T1000 (cell line): ENCODE measurements around the gene MYLK.
A peak's percentile ranks its signal among the peaks of the same experiment; 100 is the strongest.
"Not testable (repeated sequence)": the region's sequence is repeated elsewhere in the genome, so short reads cannot be mapped to it uniquely, and the experiment has no call there.

Experiments used
- DNase-seq: peaks from one replicate; lab custom pipeline; 2025; ENCODE audit warnings: mixed read lengths; lab: John Stamatoyannopoulos, UW

MYLK gene, protein sequence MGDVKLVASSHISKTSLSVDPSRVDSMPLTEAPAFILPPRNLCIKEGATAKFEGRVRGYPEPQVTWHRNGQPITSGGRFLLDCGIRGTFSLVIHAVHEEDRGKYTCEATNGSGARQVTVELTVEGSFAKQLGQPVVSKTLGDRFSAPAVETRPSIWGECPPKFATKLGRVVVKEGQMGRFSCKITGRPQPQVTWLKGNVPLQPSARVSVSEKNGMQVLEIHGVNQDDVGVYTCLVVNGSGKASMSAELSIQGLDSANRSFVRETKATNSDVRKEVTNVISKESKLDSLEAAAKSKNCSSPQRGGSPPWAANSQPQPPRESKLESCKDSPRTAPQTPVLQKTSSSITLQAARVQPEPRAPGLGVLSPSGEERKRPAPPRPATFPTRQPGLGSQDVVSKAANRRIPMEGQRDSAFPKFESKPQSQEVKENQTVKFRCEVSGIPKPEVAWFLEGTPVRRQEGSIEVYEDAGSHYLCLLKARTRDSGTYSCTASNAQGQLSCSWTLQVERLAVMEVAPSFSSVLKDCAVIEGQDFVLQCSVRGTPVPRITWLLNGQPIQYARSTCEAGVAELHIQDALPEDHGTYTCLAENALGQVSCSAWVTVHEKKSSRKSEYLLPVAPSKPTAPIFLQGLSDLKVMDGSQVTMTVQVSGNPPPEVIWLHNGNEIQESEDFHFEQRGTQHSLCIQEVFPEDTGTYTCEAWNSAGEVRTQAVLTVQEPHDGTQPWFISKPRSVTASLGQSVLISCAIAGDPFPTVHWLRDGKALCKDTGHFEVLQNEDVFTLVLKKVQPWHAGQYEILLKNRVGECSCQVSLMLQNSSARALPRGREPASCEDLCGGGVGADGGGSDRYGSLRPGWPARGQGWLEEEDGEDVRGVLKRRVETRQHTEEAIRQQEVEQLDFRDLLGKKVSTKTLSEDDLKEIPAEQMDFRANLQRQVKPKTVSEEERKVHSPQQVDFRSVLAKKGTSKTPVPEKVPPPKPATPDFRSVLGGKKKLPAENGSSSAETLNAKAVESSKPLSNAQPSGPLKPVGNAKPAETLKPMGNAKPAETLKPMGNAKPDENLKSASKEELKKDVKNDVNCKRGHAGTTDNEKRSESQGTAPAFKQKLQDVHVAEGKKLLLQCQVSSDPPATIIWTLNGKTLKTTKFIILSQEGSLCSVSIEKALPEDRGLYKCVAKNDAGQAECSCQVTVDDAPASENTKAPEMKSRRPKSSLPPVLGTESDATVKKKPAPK (N-terminal part only)

DNA sequence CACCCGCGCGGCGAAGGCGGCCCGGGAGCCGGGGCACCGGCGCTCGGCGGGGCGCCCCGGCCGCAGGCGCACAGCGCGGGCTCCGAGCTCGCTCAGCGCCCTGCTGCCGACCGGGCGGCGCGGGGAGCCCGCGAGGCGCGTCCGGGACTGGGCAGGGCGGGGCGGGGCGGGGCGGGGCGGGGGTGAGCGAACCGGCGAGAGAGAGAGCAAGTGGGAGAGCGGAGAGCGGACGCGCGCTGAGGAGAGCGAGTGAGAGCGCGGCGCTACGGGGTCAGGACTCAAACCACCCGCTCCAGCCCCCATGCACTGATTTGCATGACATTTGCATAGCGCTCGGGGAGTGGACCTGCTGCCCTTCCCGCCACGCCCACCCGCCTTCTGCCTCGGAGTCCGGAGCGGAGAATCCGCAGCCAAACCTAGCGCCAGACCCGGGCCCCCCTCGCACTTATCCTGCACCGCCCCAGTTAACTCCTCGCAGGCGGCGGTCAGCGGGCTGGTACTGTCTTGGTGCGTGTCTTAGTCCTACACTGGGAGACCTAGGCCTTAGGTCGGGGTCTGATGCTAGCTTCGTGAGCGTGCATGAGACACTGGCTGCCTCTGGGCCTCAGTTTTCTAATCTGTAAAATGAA lies at the start of gene MYLK:
TSS of gene MYLK (minus strand) at position 130 of the 629 bp plus-strand sequence. CDS start 90,491 bp downstream, outside the sequence.
- DNase-seq, result peak; percentile 84

DNA sequence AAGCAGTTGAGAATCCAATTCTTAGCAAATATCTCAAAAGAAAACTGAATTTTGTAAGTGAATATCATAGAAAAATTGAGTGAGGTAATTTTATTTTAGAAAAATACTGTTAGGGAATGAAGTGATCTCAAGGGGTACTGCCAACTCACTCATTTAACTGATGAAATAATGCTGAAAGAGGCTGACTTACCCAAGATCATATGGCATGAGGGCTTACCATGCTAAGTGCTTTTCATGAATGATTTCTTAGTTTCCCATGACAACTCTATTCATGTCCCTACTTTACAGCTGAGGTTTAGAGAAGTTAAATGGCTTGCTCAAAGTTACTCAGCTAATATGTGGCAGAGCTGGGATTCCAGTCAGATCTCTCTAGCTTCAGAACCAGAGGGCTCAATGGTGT lies 46.3 kb upstream of the MYLK start:
- no peak for DNase-seq

DNA sequence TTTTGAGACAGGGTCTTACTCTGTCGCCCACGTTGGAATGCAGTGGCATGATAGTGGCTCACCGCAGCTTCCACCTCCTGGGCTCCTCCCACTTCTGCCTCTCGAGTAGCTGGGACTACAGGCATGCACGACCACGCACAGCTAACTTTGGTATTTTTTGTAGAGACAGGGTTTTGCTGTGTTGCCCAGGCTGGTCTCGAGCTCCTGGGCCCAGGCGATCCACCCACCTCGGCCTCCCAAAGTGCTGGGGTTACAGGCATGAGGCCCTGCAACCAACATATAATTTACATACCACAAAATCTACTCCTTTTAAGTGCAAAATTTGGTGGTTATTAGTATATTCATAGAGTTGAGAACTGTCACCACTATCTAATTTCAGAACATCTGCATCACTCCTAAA lies 45.2 kb upstream of the MYLK start:
- DNase-seq, result no peak

DNA sequence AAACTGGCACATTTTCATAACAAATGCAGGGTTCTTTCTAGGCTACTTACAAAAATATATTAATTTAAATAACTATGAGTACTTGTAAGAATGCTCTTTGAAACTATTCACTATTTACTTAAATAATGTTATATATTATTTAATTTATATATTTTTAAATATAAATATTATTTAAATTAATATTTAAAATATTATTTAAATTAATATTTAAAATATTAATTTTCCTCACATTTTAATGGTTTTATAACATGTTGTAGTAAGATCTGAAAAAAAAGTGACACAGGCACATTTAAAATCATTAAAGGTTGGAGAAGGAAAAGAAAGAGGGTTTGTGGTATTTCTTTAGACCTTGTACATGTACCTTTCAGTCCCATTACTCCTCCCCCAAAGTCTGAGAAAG lies 42.3 kb upstream of the MYLK start:
- no peak for DNase-seq

DNA sequence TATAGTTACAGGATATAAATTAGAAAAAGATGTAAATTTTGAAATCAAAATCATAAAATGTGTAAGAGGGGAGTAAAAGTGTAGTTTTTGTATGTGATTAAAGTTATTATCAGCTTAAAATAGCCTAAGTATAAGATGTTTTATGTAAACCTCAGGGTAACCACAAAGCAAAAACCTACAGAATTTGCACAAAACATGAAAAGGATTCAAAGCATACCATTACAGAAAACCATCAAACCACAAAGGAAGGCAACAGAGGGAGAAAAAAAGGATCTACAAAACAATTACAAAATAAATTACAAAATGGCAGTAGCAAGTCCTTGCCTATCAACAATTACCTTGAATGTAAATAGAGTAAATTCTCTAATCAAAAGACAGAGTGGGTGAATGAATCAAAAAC lies 36.7 kb upstream of the MYLK start:
- DNase-seq, result no peak

DNA sequence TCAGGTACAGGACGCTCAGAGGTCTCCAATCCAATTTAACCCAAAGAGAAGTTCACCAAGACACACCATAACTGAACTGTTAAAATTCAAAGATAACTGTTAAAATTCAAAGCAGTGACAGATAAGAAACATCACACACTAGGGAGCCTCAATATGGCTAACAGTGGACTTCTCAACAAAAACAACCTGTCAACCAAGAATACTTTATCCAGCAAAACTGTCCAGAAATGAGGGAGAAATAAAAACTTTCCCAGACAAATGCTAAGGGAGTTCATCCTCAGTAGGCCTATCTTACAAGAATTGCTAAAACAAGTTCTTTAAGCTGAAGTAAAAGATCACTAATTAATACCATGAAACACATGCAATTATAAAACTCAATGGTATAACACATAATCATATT lies 36.3 kb upstream of the MYLK start:
- no peak for DNase-seq

DNA sequence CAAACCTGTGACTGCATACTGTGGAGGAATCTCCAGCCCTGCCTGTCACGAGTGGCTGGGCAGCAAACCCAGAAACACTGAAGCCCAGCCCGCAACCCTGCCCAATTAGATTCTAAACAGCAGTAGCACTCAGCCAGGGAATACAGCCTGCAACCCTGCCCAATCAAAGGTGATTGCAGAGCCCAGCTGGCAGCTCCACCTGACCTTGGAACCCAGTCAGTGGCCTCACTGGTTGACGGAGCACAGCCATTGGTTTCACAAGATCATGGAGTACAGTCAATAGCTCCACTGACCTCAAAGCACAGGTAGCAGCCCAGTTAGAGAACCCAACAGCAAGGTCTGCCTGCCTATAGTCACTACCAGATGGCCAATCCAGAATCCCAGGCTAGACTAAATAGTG lies 35.2 kb upstream of the MYLK start:
- no peak for DNase-seq

DNA sequence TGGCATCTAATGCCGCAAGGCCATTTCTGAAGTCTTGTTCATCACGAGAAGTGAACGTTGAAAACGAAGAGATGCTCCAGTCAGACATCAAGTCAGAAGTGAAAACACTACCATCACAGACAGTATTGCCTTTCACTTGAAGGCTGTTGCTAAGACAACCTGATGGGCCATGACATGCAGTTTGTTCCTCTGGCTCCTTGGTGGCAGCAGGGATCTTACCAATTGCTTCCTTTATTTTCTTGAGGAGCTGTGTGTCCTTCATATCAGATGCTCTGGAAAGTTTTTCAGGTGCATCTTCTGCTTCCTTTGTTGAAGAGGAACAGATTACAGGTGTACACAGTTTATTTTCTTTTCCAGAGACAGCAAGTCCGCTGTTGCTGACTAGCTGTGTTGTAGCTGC lies 30.7 kb upstream of the MYLK start:
- no peak for DNase-seq

DNA sequence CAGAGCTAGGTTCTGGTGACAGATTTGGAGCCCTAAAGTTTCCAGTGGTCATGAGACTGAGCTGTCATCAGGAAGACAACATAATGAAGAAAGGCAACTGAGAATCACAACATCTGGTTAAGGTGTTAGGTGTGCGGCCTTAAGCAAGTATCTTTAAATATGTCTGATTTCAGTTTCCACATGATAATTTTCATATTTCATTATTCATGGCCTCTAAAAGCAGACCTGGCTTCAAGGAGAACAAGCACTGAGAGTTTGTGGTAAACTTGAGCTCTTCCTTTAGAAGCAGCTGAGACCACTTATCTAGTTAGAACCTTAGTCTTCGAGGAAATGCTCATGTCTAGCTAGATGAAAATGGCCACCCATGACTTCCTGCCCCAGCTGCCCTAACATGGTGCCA lies 25.7 kb upstream of the MYLK start:
- no peak for DNase-seq

DNA sequence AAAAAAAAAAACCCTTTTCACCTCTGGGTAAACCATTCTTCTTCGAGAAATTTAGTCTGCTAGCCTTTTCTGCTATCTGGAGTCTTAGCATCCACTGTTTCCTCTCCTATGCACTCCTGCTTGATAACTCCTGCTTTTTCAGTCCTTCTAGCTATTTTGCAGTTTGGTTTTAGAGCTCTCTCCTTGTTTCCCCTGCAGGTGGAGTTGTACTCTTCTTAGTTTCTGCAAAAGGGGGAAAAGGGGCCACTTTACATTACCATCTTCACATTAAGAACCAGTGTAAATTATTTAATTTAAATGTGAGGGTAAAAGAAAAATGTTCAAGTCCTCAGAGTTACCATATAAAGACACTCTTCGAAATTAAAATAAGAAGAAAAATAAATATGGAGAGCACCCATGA lies 23.6 kb upstream of the MYLK start:
- DNase-seq, result no peak

DNA sequence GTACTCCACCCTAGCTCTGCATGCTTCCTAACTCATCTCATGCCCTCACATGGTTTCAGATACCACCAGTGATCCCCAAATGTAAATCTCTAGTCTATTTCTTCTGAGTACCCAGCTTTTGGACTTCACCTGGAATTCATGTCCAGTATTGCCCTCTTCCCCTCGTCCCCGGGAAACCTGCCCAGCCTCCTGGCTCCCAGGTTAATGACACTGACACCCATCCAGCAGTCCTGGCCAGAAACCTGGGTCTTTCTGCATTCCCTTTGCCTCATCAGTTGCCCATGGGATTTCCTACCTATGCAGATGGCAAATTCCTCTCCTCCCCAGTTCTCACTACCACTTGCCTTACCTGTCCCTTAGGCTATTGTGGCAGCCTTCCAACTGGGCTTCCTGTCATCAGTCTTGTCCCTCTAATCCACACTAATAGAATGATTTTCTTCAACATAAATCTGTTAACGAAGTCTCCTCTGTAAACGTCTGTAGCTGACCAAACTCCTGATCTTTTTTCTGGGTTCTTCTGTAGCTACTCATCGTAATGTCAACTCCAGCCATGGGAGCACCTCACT lies 15.3 kb upstream of the MYLK start:
- no peak for DNase-seq

DNA sequence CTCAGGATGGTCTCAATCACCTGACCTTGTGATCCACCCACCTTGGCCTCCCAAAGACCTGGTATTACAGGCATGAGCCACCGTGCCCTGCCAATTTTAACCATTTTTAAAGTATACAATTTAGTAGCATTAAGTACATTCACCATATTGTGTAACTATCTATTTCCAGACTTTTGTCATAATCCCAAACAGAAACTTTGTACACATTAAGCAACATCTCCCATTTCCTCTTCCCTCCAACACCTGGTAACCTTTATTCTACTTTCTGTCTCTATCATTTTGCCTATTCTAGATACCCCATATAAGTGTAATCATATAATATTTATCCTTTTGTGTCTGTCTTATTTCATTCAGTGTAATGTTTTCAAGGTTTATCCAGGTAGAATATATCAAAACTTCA lies 8.9 kb upstream of the MYLK start:
- DNase-seq, result no peak

DNA sequence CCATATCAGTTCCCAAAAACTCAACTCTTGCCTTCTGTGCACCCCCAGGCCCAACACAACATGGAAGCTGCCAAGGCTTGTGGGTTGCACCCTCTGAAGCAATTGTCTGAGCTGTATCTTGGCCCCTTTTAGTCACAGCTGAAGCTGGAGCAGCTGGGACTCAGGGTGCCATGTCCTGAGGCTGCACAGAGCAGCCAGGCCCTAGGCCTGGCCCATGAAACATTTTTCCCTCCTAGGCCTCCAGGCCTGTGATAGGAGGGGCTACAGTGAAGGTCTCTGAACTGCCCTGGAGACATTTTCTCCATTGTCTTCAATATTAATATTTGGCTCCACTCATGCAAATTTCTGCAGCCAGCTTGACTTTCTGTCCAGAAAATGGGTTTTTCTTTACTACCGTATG lies 8.1 kb upstream of the MYLK start:
- no peak for DNase-seq

DNA sequence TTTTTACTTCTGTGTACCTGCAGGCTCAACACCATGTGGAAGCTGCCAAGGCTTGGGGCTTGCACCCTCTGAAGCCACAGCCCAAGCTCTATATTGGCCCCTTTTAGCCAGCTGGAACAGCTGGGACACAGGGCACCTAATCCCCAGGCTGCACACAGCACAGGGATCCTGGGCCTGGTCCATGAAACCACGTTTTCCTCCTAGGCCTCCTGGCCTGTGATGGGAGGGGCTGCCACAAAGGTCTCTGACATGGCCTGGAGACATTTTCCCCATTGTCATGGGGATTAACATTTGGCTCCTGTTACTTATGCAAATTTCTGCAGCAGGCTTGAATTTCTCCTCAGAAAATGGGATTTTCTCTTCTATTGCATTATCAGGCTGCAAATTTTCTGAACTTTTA lies 6.9 kb upstream of the MYLK start:
- DNase-seq, result not testable (repeated sequence)

DNA sequence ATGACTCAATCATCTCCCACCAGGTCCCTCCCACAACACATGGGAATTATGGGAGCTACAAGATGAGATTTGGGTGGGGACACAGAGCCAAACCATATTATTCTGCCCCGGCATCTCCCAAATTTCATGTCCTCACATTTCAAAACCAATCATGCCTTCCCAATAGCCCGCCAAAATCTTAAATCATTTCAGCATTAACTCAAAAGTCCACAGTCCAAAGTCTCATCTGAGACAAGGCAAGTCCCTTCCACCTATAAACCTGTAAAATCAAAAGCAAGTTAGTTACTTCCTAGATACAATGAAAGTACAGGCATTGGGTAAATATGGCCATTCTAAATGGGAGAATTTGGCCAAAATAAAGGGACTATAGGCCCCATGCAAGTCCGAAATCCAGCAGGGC lies 6.0 kb upstream of the MYLK start:
- not testable (repeated sequence) for DNase-seq

DNA sequence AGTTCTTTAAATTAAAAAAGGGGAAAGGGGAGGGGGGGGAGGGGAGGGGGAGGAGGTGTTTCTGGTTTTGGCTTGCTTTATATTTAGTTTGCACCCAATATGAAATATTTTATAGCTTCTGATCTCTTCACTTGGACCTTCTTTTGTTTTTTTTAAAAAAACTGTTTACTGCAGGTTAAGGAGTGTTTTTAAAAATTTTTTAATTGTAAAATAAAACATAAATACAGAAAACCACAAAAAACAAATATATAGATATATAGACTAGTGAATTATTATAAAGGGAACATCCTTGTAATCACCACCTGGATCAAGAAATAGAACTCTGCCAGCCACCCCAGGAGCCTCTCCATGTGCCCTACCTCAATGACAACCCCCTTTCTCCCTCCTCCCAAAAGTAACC lies 861 bp upstream of the MYLK start:
- DNase-seq, result no peak

DNA sequence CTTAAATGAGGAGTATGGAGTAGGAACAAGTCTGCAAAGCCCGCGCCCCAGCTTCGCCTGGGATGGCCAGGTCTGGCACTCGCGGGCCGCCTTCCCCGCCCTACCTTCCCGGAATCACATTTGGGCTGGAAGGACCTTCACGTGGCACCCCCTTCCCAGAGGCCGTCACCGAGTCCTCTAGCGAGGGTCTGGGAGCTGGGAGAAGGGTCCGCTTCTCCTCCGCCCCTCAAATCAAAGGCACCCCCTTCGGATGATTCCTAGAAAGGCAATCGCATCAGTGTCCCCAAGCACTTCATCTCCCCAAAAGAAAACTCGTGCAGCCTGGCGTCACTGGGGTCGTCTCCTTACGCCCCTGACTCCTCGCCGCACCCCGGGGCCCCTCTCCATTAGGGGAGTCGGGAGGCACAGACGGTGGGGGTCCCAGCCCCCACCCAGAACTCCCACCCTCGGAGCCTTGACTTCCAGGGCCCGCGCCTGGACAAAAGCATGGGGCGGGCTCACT lies 380 bp downstream of the MYLK start:
- no peak for DNase-seq

DNA sequence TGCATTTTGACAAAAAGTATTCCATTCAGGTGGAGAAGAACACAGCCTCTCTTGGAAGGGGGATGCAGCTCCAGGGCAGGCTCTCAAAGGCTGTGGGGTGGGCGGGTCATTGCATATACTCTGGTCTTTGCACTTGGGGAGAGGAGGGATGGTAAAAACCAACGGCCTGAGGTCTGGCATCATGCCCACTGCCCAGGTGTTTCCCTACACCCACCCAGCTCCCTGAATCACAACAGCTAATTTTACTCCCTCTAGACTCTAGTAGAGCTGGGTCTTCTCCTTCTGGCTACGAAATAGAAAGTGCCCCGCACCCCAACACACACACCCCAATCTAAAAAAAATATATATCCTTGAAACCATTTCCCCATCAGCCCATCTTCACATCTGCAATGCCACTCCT lies 1.0 kb downstream of the MYLK start:
- DNase-seq, result no peak

DNA sequence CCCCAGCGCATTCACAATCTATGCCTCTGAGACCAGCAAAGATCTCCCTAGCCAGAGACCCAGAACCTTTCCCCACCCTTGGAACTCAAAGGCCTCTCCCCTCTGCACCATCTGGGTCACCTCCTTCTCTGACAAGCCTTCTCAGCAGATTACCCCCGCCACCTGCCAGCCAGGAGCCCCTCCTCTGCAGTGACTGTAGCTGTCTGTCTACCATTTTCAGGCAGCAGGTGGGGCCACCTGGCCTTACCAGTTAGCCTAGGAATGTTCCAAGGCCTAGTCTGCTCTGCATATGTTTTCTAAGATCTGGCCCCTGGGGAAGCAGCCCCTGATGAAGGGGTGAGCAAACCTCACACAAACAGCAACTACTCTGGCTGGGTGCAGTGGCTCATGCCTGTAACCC lies 2.4 kb downstream of the MYLK start:
- no peak for DNase-seq

DNA sequence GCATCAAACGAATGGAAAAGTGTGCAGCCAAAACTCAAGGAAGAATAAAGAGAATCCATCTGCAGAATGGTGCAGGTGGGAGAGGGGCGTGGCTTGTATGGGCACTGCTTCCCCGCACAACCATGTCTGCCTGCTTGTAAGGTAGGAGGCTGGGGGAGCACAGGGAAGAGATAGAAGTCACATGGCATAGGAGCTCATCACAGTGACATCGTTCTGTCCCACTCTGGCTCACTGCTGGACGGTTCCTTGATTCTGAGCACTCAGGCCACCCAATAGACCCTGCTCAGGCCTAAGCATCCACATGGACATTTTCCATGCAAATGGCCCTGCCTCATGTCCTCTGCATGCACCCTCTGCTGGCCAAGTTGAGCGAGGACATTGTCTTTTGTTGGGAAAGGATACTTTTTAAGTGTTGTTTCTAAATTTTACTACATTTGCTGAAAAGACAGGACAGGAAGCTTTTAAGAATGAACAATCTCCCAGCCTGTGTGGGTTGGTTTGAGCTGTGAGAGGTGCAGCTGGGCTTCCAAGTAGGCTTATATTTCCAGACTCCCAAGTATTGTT lies 3.1 kb downstream of the MYLK start:
- no peak for DNase-seq

DNA sequence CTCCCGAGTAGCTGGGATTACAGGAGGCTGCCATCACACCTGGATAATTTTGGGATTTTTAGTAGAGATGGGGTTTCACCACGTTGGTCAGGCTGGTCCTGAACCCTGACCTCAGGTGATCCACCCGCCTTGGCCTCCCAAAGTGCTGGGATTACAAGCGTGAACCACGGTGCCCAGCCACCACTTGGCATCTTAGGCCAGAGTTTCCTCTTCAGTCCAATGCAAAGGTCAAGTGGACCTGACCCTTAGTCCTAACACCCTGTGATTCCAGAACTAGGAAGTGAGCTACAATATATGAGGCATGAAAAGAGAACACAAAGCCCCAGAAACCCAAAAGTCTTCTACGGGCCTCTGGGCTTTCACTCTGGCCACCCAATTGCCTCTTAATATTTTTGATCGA lies 5.3 kb downstream of the MYLK start:
- DNase-seq, result no peak
